Measurements from ENCODE around the gene CDKN3.
A peak's percentile ranks its signal among the peaks of the same experiment; 100 is the strongest.

DNA sequence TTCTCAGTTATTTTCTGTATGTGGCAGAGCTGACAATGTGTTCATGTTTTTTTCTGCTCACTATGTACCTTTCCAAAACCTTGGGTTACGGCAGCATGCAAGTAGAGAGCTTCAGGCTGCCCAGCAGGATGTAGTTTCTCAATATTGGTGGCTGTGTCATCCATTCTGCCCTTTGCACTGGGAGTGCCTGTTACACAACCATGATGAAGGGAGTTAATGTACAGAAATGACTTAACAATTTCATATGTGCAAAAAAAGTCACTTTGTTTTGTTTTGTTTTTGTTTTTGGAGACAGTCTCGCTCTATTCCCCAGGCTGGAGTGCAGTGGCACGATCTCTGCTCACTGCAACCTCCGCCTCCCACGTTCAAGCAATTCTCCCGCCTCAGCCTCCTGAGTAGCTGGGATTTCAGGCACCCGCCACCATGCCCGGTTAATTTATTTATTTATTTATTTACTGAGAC, 50.5 kb downstream of the CDKN3 start:
- TF ChIP-seq, protein P1, sequence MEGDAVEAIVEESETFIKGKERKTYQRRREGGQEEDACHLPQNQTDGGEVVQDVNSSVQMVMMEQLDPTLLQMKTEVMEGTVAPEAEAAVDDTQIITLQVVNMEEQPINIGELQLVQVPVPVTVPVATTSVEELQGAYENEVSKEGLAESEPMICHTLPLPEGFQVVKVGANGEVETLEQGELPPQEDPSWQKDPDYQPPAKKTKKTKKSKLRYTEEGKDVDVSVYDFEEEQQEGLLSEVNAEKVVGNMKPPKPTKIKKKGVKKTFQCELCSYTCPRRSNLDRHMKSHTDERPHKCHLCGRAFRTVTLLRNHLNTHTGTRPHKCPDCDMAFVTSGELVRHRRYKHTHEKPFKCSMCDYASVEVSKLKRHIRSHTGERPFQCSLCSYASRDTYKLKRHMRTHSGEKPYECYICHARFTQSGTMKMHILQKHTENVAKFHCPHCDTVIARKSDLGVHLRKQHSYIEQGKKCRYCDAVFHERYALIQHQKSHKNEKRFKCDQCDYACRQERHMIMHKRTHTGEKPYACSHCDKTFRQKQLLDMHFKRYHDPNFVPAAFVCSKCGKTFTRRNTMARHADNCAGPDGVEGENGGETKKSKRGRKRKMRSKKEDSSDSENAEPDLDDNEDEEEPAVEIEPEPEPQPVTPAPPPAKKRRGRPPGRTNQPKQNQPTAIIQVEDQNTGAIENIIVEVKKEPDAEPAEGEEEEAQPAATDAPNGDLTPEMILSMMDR (IDR thresholded peaks at IDR 0.05) = no peak
- peak in 1 of 3 donors; percentile 49 for TF ChIP-seq POLR2AphosphoS5 (IDR thresholded peaks at IDR 0.05)

All from stomach (tissue), 4 donors.